Peyer's patch (tissue), 4 donors: ENCODE data around the gene EOMES. TPM values are rescaled to one million over a fixed set of nuclear protein-coding genes. Genes with fewer than 3 reads are reported as not detected.

ENCODE experiments used
- DNase-seq, 3 donors: peaks; one replicate each; pipeline ENCODE4 v3.0.0-alpha.2; 2017 to 2019
- H3K27ac ChIP-seq, 4 donors: fragments of 200-600 bp; sonication (generic); one replicate each; pipeline ENCODE4 v1.5.1; 2016 to 2019
- H3K27me3 ChIP-seq, 2 donors: fragments of 200-600 bp; sonication (generic); one replicate each; pipeline ENCODE4 v1.5.1; 2019
- H3K36me3 ChIP-seq, 3 donors: fragments of 200-600 bp; sonication (generic); one replicate each; pipeline ENCODE4 v1.5.1; 2016 to 2019
- H3K4me1 ChIP-seq, 4 donors: fragments of 200-600 bp; sonication (generic); one replicate each; pipeline ENCODE4 v1.5.1; 2016 to 2019
- H3K4me3 ChIP-seq, 4 donors: fragments of 200-600 bp; sonication (generic); 1 replicate in 3 of 4; 2 replicates in 1 of 4; pipeline ENCODE4 v1.5.1; 2016 to 2019; ENCODE audit warnings: mild to moderate bottlenecking in 1 of 4
- H3K9me3 ChIP-seq, 4 donors: fragments of 200-600 bp; sonication (generic); one replicate each; pipeline ENCODE4 v1.5.1; 2016 to 2019; ENCODE audit warnings: mild to moderate bottlenecking in 1 of 4
- CTCF ChIP-seq, 6 experiments: fragments of 450-650 bp in 4 of 6; fragments of 200-600 bp in 2 of 6; sonication (generic) in 1 of 6; IDR thresholded peaks; one replicate each; pipeline ENCODE4 v1.5.1; 2017 to 2019; ENCODE audit warnings: antibody characterized with exemption in 6 of 6, mild to moderate bottlenecking in 3 of 6, moderate library complexity in 1 of 6
- POLR2A ChIP-seq, 2 donors: fragments of 450-650 bp; IDR thresholded peaks; one replicate each; pipeline ENCODE4 v1.5.1; 2017; ENCODE audit warnings: antibody characterized with exemption in 2 of 2, mild to moderate bottlenecking in 2 of 2, moderate library complexity in 2 of 2
- total RNA-seq, 4 donors: library from RNA; depleted of rRNA; stranded (reverse); fragments of >200 nt; gene quantifications; one replicate each; pipeline ENCODE4 v1.1.0, GENCODE V29; 2016

The EOMES gene
- total RNA-seq, 4 donors from 2014 or later, result 0.70 TPM; not detected in 3

- Histone ChIP-seq H3K4me1 (peaks cover 0 to 3% (median 0%) of the 10 kb centered on the region in 4 donors), H3K9me3 (no peaks in the 10 kb centered on the region), H3K36me3 (no peaks in the 10 kb centered on the region), H3K27ac (peak overlapping the region in 1 of 4 donors; percentile 40), H3K4me3 (no peak overlapping the region), H3K27me3 (no peaks in the 10 kb centered on the region)
- TF ChIP-seq POLR2A (IDR thresholded peaks at IDR 0.05) (no peak), CTCF (IDR thresholded peaks at IDR 0.05) (no peak)
- no peak for DNase-seq
Observed at GRCh38 chr3:27677565-27677964, 44.6 kb downstream of the EOMES start.

- Histone ChIP-seq H3K27me3 (no peaks in the 10 kb centered on the region), H3K9me3 (no peaks in the 10 kb centered on the region), H3K27ac (no peak overlapping the region), H3K4me3 (no peak overlapping the region), H3K36me3 (no peaks in the 10 kb centered on the region), H3K4me1 (no peaks in the 10 kb centered on the region)
- no peak for DNase-seq
- TF ChIP-seq CTCF (IDR thresholded peaks at IDR 0.05) (no peak), POLR2A (IDR thresholded peaks at IDR 0.05) (no peak)
Observed at GRCh38 chr3:27675287-27675686, 46.8 kb downstream of the EOMES start.

- no peak overlapping the region for H3K27ac ChIP-seq
Observed at GRCh38 chr3:27673701-27674100, 48.4 kb downstream of the EOMES start.

GRCh38 chr3:27671101-27671500 lies 51.0 kb downstream of the EOMES start:
- Histone ChIP-seq H3K27ac (no peak overlapping the region), H3K36me3 (no peaks in the 10 kb centered on the region), H3K4me1 (no peaks in the 10 kb centered on the region), H3K9me3 (no peaks in the 10 kb centered on the region), H3K27me3 (no peaks in the 10 kb centered on the region), H3K4me3 (no peak overlapping the region)
- TF ChIP-seq POLR2A (IDR thresholded peaks at IDR 0.05) (no peak), CTCF (IDR thresholded peaks at IDR 0.05) (no peak)
- DNase-seq, result no peak

More at GRCh38 chr3:27673701-27674100, 48.4 kb downstream of the EOMES start:
- TF ChIP-seq POLR2A (IDR thresholded peaks at IDR 0.05) (no peak), CTCF (IDR thresholded peaks at IDR 0.05) (no peak)
- Histone ChIP-seq H3K9me3 (no peaks in the 10 kb centered on the region), H3K4me1 (no peaks in the 10 kb centered on the region), H3K36me3 (no peaks in the 10 kb centered on the region), H3K27me3 (no peaks in the 10 kb centered on the region), H3K4me3 (no peak overlapping the region)
- no peak for DNase-seq

- no peak overlapping the region for H3K27ac ChIP-seq
- H3K9me3 ChIP-seq, result no peaks in the 10 kb centered on the region
- no peak overlapping the region for H3K4me3 ChIP-seq
- H3K27me3 ChIP-seq, result no peaks in the 10 kb centered on the region
- no peak for TF ChIP-seq CTCF (IDR thresholded peaks at IDR 0.05)
- no peak for TF ChIP-seq POLR2A (IDR thresholded peaks at IDR 0.05)
- H3K4me1 ChIP-seq, result no peaks in the 10 kb centered on the region
- DNase-seq, result no peak
- H3K36me3 ChIP-seq, result no peaks in the 10 kb centered on the region
Observed at GRCh38 chr3:27670619-27671018, 51.5 kb downstream of the EOMES start.

GRCh38 chr3:27669591-27669990 lies 52.5 kb downstream of the EOMES start:
- DNase-seq, result no peak

More at GRCh38 chr3:27669591-27669990, 52.5 kb downstream of the EOMES start:
- Histone ChIP-seq H3K27ac (no peak overlapping the region), H3K27me3 (no peaks in the 10 kb centered on the region), H3K36me3 (no peaks in the 10 kb centered on the region), H3K4me1 (no peaks in the 10 kb centered on the region), H3K4me3 (no peak overlapping the region), H3K9me3 (no peaks in the 10 kb centered on the region)
- TF ChIP-seq POLR2A (IDR thresholded peaks at IDR 0.05), result no peak
- no peak for TF ChIP-seq CTCF (IDR thresholded peaks at IDR 0.05)
